22Rv1 (cell line): Measurements from ENCODE around the gene PODXL.

Source experiments
- CTCF ChIP-seq: fragments of 450-650 bp; IDR thresholded peaks from 2 replicates; pipeline ENCODE4 v1.5.1; 2017; ENCODE audit warnings: mild to moderate bottlenecking
- ZFX ChIP-seq: fragments of 450-650 bp; IDR thresholded peaks from 2 replicates; pipeline ENCODE4 v1.6.1; 2017; ENCODE audit warnings: antibody characterized with exemption, borderline replicate concordance

- TF ChIP-seq CTCF (0 out of 2 replicates have a peak, but pooled peaks have one; percentile 9), ZFX (no peak)
Measured at GRCh38 chr7:131556053-131556908, at the start of gene PODXL.
